CD4-positive, alpha-beta T cell treated with Interleukin-21 for 1 hour (primary cell): ENCODE data around the gene PLSCR1.
A peak's percentile ranks its signal among the peaks of the same experiment; 100 is the strongest.

ENCODE experiments used
- DNase-seq: peaks from one replicate; pipeline ENCODE4 v3.0.0-alpha.2; 2020

PLSCR1 gene, protein sequence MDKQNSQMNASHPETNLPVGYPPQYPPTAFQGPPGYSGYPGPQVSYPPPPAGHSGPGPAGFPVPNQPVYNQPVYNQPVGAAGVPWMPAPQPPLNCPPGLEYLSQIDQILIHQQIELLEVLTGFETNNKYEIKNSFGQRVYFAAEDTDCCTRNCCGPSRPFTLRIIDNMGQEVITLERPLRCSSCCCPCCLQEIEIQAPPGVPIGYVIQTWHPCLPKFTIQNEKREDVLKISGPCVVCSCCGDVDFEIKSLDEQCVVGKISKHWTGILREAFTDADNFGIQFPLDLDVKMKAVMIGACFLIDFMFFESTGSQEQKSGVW

GRCh38 chr3:146544002-146544928 lies at the start of gene PLSCR1:
Gene PLSCR1 (minus strand): TSS chr3:146544607. CDS start chr3:146536552, 8,055 bp downstream.
- peak; percentile 86 for DNase-seq

GRCh38 chr3:146593776-146594175 lies 49.4 kb upstream of the PLSCR1 start:
- no peak for DNase-seq

DNA sequence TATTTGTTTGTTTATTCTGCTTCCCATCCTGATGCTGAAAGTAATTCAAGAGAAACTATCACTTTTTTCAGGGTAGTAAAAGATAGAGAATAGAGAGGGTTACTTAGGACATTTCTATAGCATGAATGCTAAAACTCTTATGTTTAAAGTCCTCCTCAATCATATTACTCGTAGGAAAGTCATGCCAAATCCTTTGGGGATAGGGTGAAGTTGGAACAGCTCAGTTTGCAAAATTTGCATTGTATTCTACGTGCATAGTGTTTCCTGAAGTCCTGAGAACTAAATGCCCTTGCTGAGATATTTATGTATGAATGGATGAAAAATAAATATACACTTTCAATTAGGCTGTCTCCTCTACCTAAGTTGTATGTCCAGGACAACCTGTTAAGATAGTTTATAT lies 46.1 kb upstream of the PLSCR1 start:
- no peak for DNase-seq

DNA sequence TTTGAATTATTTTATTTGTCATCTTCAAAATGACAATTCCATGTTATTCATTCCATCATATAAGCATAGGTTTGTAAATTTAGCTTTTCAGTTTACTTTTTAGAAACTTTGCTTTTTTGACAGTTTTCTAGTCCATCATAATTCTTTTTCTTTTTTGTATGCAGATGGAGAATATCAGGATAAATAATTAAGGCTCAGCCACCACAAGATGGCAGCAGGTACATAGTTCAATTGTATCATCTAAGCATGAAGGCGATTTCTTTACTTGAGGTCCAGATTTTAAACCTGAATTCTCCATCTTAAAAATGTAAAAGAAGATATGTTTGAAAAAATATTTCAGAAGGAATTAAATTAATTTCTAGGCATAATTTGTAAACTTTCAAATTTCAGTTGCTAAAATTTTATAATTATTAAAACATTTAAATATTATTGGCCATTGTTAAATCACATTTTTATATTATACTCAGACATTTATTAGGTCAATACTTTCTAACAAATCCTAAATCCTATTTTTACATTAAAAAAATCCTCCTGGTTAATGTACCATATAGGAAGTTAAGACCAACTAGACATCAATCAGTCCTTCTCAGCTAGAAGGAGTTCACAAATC lies 45.6 kb upstream of the PLSCR1 start:
- no peak for DNase-seq

- no peak for DNase-seq
Observed at GRCh38 chr3:146585156-146585555, 40.7 kb upstream of the PLSCR1 start.

- DNase-seq = no peak
Observed at GRCh38 chr3:146581951-146582467, 37.6 kb upstream of the PLSCR1 start.

DNA sequence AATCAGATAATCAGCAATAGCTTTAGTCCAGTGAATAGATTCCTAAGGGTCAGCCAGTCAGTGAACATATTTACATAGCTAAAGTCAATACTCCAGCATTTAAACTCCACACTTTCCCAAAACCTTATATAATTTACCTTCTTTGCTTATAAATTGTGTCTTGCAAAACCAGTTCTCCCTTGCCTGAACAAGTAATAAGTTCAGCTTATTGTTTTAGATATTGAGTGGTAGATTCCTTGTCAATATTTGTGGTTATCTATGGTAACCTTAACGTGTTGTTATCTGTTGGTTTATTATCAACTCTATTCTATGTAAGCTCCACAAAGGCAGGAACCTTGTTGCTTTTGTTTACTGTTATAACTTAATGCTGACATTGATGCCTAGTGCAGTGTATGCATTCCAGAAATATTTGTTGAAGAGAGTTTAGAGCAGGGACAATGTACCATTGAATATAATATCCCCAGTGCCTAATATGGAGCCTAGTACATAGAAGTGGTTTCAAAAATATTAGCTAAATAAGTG lies 36.7 kb upstream of the PLSCR1 start:
- no peak for DNase-seq

DNA sequence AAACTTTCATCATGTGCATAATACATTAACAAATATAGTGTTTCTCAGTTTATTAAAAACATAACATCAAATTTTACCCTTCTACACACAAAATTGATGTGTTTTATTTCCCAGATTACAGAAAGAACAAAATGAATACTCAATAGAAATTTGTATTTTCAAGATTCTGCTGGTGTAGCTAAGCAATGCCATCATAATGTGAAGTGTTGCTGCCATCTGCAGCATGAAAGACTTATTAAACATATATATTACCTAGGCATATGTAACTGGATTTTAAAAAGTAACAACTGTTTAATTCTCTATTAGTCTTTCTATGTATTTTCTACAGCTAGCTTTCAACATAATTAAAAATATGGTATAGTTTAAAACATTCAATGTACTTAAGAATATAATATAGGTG lies 33.3 kb upstream of the PLSCR1 start:
- DNase-seq = peak; percentile 45

GRCh38 chr3:146575636-146576035 lies 31.2 kb upstream of the PLSCR1 start:
- DNase-seq = no peak

- no peak for DNase-seq
Observed at GRCh38 chr3:146574173-146574572, 29.8 kb upstream of the PLSCR1 start.

DNA sequence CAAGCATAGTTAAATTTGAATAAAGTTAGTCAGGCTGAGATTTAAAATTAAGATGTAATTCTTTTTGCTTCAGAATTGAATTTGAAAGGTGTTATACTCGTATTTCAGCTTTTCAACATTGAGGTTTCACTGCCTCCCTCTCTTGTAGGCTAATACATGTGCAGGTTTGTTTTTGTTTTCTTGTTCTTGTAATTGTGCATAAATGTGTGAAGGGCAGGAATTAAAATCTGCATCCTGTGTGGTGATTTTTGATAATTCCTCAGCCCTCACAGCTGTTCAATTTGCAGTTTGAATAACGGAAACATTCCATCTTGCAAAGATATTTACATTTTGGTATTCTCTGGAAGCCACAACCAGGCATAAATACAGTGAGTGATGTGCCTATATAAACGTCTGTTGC lies 24.9 kb upstream of the PLSCR1 start:
- DNase-seq = no peak

DNA sequence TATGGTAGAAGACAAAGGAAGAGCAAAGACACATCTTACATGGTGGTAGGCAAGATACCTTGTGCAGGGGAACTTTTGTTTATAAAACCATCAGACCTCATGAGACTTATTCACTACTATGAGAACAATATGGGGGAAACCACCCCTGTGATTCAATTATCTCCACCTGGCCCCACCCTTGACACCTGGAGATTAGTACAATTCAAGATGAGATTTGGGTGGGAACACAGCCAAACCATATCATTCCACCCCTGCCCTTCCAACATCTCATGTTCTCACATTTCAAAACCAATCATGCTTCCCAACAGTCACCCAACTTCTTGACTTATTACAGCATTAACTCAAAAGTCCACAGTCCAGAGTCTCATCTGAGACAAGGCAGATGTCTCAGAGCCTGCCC lies 21.7 kb upstream of the PLSCR1 start:
- no peak for DNase-seq

- no peak for DNase-seq
Observed at GRCh38 chr3:146561879-146562278, 17.5 kb upstream of the PLSCR1 start.

- DNase-seq = no peak
Observed at GRCh38 chr3:146561463-146561862, 17.1 kb upstream of the PLSCR1 start.

GRCh38 chr3:146560678-146561077 lies 16.3 kb upstream of the PLSCR1 start:
- no peak for DNase-seq

- DNase-seq = no peak
Observed at GRCh38 chr3:146559388-146559787, 15.0 kb upstream of the PLSCR1 start.

- no peak for DNase-seq
Observed at GRCh38 chr3:146558781-146559180, 14.4 kb upstream of the PLSCR1 start.

DNA sequence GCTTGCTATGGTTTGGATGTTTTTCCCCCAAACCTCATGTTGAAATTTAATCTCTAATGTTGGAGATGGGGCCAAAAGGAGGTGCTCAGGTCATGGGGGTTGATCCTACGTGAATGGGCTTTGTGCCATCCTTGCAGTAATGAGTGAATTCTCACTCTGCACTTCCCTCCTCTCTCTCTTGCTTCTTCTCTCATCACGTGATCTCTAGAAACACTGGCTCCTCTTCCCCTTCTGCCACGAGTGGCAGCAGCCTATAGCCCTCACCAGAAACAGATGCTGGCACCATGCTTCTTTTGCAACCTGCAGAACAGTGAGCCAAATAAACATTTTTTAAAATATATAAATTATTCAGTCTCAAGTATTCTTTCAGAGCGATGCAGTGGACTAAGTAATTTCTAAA lies 13.3 kb upstream of the PLSCR1 start:
- no peak for DNase-seq

DNA sequence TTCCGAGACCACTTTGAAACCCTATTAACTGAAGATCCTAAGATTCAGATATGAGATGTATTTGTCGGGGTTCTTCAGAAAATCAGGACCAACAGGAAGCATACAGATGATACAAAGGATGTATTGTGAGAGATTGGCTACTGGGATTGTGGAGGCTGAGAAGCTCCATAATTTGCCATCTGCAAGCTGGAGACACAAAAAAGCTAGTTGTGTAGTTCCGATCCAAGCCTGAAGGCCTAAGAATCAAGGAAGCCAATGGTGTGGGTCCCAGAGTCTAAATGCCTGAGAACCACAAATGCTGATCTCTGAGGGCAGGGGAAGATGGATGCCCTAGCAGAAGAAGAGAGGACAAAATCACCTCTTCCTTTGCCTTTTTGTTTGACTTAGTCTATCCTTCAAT lies 10.9 kb upstream of the PLSCR1 start:
- DNase-seq = no peak

DNA sequence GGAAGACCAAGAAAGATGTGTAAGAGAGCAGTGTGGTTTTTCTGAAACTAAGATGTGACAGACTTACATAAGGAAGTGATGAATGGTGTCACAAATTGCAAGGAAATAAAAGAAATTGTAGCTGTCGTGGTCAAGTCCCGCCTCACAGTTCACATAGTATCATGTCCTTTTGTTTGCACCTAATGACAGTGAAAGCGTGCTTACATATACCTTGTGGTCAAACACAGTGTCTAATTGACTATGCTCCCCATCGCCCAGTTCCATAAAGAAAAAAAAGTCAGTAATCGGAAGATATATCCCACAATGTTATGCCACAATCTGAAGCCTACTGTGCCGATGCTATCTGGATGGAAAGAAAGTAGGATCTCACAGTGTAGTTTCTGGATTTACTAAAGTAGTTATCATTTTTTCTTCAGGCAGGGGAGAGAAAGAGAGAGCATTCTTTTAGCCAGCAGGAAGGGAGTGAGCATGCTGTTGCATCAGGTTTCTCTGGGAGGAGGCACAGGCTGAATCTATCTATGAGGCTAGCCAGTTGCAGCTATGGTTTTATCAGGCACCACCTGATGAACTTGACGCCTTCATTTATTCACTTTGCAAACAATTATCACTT lies 9.8 kb upstream of the PLSCR1 start:
- no peak for DNase-seq

- DNase-seq = no peak
Observed at GRCh38 chr3:146550743-146551510, 6.5 kb upstream of the PLSCR1 start.

DNA sequence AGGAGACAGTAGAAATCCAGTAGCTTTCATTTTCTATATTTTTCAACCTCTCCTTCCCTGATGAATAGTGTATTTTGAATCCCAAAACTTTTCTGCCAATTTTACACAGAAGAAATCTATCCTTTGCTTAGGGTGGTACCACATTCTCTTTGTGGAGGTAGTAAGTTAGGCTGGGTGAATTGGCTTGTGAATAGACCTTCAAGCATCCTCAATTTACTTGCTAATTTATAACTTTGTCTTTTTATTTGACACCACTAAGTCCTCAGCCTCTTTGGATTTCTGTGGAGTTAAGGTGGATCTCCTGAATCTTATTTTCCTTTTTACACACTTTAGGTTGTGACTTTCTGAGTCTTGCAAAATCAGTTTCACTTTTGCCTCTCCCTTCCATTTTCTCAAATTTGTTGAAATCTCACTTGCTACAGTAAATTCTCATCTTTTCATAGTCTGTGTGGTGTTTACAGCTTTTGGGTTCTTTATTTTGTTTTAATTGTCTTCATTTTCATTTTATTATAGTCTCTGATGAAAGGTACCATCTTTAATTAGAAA lies 5.7 kb upstream of the PLSCR1 start:
- DNase-seq = no peak
